Measurements from ENCODE around the gene FNBP1.

DNA sequence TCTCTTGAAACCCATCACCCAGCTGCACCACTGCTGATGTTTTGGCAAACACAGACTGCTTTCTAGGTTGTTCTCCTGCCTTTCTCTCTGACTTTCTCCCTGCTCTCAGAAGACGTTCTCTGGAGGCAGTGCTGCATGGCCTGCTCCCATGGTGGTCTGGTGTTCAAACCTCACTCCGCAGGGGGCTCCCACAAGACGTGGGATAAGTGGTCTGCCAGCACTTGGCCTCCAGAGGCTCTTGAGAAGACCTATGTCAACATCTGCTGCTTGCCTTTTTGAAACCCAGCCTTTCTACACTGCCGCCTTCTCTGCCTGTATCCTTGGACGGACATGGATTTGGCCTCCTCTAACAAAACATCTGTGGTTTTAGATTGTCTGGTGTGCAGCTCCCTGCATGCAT is 191.2 kb downstream of the FNBP1 start:
- no peak for TF ChIP-seq SIN3A (conservative IDR thresholded peaks at IDR 0.05 in 1 of 2, IDR thresholded peaks at IDR 0.05 in 1 of 2; ENCODE audit: low read depth in 1 of 2, low read length in 2 of 2)
- TF ChIP-seq, protein P1, sequence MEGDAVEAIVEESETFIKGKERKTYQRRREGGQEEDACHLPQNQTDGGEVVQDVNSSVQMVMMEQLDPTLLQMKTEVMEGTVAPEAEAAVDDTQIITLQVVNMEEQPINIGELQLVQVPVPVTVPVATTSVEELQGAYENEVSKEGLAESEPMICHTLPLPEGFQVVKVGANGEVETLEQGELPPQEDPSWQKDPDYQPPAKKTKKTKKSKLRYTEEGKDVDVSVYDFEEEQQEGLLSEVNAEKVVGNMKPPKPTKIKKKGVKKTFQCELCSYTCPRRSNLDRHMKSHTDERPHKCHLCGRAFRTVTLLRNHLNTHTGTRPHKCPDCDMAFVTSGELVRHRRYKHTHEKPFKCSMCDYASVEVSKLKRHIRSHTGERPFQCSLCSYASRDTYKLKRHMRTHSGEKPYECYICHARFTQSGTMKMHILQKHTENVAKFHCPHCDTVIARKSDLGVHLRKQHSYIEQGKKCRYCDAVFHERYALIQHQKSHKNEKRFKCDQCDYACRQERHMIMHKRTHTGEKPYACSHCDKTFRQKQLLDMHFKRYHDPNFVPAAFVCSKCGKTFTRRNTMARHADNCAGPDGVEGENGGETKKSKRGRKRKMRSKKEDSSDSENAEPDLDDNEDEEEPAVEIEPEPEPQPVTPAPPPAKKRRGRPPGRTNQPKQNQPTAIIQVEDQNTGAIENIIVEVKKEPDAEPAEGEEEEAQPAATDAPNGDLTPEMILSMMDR (IDR thresholded peaks at IDR 0.05; ENCODE audit: control extremely low read depth in 1 of 3, insufficient read depth in 1 of 3, low read depth in 1 of 3, low read length in 3 of 3) = no peak
- no peak for TF ChIP-seq GABPA (IDR thresholded peaks at IDR 0.05; ENCODE audit: borderline replicate concordance, insufficient read depth, low read length)
- no peak for TF ChIP-seq HDAC6 (IDR thresholded peaks at IDR 0.05; ENCODE audit: low read depth, low read length)
- TF ChIP-seq EP300 (IDR thresholded peaks at IDR 0.05; ENCODE audit: borderline replicate concordance in 1 of 2, low read depth in 2 of 2, low read length in 2 of 2) = no peak
- TF ChIP-seq BCL11A (IDR thresholded peaks at IDR 0.05; ENCODE audit: low read depth in 2 of 2, low read length in 2 of 2) = no peak
- TF ChIP-seq POLR2A (IDR thresholded peaks at IDR 0.05; ENCODE audit: control extremely low read depth in 1 of 2, low read depth in 2 of 2, low read length in 2 of 2) = no peak
- no peak for TF ChIP-seq SIX5 (IDR thresholded peaks at IDR 0.05; ENCODE audit: low read depth, low read length)
- TF ChIP-seq NRF1 (IDR thresholded peaks at IDR 0.05; ENCODE audit: low read depth, low read length) = no peak
- TF ChIP-seq, protein P2, sequence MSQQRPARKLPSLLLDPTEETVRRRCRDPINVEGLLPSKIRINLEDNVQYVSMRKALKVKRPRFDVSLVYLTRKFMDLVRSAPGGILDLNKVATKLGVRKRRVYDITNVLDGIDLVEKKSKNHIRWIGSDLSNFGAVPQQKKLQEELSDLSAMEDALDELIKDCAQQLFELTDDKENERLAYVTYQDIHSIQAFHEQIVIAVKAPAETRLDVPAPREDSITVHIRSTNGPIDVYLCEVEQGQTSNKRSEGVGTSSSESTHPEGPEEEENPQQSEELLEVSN (IDR thresholded peaks at IDR 0.05) = no peak
